Panc1 (cell line): Measurements from ENCODE around the gene RNF19B. TPM values are rescaled to one million over a fixed set of nuclear protein-coding genes. Genes with fewer than 3 reads are reported as not detected.
A peak's percentile ranks its signal among the peaks of the same experiment; 100 is the strongest.

ENCODE experiments used
- ATAC-seq: fragments of 200-7000 bp; cut with Tn5 transposase; 2 replicates; pipeline ENCODE4 v1.9.1; 2020; ENCODE audit warnings: mild to moderate bottlenecking, moderate library complexity
- BruUV-seq: library from RNA; stranded (reverse); fragments of 400-500 nt; replicated peaks from 2 replicates; lab custom pipeline; 2021; lab: Mats Ljungman, UMichigan
- CTCF ChIA-PET: fragments of 300-600 bp; sonication (Branson Sonifier 250); formaldehyde crosslinking; loops from one replicate; lab custom pipeline; 2022; ENCODE audit warnings: antibody characterized with exemption; lab: Charles Lee
- POLR2A ChIA-PET: fragments of 300-600 bp; sonication (Branson Sonifier 250); formaldehyde crosslinking; loops from one replicate; lab custom pipeline; 2022; ENCODE audit warnings: antibody characterized with exemption; lab: Charles Lee
- DNase-seq: peaks from one replicate; pipeline ENCODE4 v3.0.0-alpha.2; 2010; ENCODE audit warnings: low read depth, low spot score
- H3K27ac ChIP-seq: 2 replicates; pipeline ENCODE4 v1.5.1; 2011; ENCODE audit warnings: mild to moderate bottlenecking, low read length, inconsistent platforms
- H3K27me3 ChIP-seq: fragments of 200-500 bp; sonication (Bioruptor generic); 2 replicates; pipeline ENCODE4 v1.6.0; 2014; ENCODE audit warnings: low read length, inconsistent platforms; ENCODE audit not compliant: control insufficient read depth, insufficient read depth
- H3K36me3 ChIP-seq: fragments of 200-500 bp; sonication (Bioruptor generic); 2 replicates; pipeline ENCODE4 v1.5.1; 2014; ENCODE audit warnings: inconsistent platforms, mild to moderate bottlenecking, low read length, moderate library complexity; ENCODE audit not compliant: control insufficient read depth, insufficient read depth
- H3K4me1 ChIP-seq: 2 replicates; pipeline ENCODE4 v1.5.1; 2011; ENCODE audit warnings: inconsistent platforms, mild to moderate bottlenecking, low read length, moderate library complexity; ENCODE audit not compliant: control insufficient read depth, insufficient read depth
- H3K4me3 ChIP-seq, 2 experiments: 2 replicates each; pipeline ENCODE4 v1.5.1; 2011 to 2012; ENCODE audit warnings: low read depth in 2 of 2, low read length in 2 of 2, mild to moderate bottlenecking in 2 of 2, inconsistent platforms in 1 of 2, moderate library complexity in 1 of 2
- H3K9me3 ChIP-seq: fragments of 200-500 bp; sonication (Bioruptor generic); 2 replicates; pipeline ENCODE4 v1.5.1; 2014; ENCODE audit warnings: low read depth, mild to moderate bottlenecking, inconsistent platforms, low read length, moderate library complexity; ENCODE audit not compliant: control insufficient read depth, insufficient read depth
- POLR2AphosphoS5 ChIP-seq: IDR thresholded peaks from 2 replicates; pipeline ENCODE4 v1.6.1; 2012; ENCODE audit warnings: mild to moderate bottlenecking, low read depth, low read length, moderate library complexity
- SIN3A ChIP-seq: IDR thresholded peaks from 2 replicates; pipeline ENCODE4 v1.6.1; 2012; ENCODE audit warnings: low read depth, mild to moderate bottlenecking, low read length, moderate library complexity, borderline replicate concordance; ENCODE audit not compliant: insufficient read depth
- TCF7L2 ChIP-seq: IDR thresholded peaks from 2 replicates; pipeline ENCODE4 v1.6.1; 2011; ENCODE audit warnings: mild to moderate bottlenecking, low read depth, low read length, inconsistent platforms
- in situ Hi-C: cut with HindIII; loops from 2 replicates; pipeline ENCODE4 v1.10.0; 2016; ENCODE audit warnings: low sequenced_read_pairs, low pct_unique_long_range_greater_than_20kb
- intact Hi-C: fragments of 100-400 bp; cut with micrococcal nuclease; formaldehyde crosslinking; loops from one replicate; pipeline ENCODE4 v1.10.0; 2022; ENCODE audit not compliant: unreplicated experiment
- total RNA-seq: library from RNA; stranded (reverse); gene quantifications from one replicate; pipeline ENCODE4 v1.2.1, GENCODE V29; 2021; ENCODE audit not compliant: unreplicated experiment
- TF ChIP-seq, protein P1 (sequence below), 2 experiments: IDR thresholded peaks; 2 replicates each; pipeline ENCODE4 v1.6.1; 2011 to 2012; ENCODE audit warnings: low read depth in 2 of 2, control low read depth in 1 of 2, low read length in 1 of 2, mild to moderate bottlenecking in 1 of 2, moderate library complexity in 1 of 2; ENCODE audit not compliant: insufficient read depth in 1 of 2
- TF ChIP-seq, protein P2 (sequence below): fragments of 450-650 bp; IDR thresholded peaks from 2 replicates; pipeline ENCODE4 v1.5.1; 2017; ENCODE audit warnings: mild to moderate bottlenecking

The RNF19B gene
- total RNA-seq, 1 experiment from 2014 or later: 29.1 TPM

DNA sequence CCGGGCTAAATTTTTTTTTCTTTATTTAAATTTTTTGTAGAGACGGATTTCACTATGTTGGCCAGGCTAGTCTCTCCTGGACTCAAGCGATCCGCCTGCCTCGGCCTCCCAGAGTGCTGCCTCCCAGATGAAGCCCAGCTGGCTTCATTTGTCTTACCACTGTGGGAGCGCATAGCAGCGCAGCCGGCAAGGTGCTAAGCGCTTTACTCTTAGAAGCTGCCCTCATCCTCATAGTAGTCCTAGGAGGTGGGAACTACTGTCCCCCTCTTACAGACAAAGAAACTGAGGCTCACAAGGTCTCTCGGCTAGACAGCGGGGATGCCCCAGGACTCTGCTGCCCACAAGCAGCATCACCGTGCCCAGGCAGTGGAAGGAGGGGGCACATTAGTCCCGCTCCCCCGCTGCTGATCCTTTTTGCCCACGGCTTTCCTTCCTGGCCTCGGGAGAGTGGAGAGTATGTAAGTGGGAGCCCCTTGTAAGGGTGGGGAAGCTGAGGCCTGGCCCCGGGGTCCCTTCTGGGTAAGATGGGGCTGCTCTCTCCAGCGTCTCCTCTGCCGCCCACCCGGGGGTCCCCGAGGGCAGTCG lies 64.1 kb downstream of the RNF19B start:
- TF ChIP-seq, protein P1, sequence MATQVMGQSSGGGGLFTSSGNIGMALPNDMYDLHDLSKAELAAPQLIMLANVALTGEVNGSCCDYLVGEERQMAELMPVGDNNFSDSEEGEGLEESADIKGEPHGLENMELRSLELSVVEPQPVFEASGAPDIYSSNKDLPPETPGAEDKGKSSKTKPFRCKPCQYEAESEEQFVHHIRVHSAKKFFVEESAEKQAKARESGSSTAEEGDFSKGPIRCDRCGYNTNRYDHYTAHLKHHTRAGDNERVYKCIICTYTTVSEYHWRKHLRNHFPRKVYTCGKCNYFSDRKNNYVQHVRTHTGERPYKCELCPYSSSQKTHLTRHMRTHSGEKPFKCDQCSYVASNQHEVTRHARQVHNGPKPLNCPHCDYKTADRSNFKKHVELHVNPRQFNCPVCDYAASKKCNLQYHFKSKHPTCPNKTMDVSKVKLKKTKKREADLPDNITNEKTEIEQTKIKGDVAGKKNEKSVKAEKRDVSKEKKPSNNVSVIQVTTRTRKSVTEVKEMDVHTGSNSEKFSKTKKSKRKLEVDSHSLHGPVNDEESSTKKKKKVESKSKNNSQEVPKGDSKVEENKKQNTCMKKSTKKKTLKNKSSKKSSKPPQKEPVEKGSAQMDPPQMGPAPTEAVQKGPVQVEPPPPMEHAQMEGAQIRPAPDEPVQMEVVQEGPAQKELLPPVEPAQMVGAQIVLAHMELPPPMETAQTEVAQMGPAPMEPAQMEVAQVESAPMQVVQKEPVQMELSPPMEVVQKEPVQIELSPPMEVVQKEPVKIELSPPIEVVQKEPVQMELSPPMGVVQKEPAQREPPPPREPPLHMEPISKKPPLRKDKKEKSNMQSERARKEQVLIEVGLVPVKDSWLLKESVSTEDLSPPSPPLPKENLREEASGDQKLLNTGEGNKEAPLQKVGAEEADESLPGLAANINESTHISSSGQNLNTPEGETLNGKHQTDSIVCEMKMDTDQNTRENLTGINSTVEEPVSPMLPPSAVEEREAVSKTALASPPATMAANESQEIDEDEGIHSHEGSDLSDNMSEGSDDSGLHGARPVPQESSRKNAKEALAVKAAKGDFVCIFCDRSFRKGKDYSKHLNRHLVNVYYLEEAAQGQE (IDR thresholded peaks at IDR 0.05; ENCODE audit: insufficient read depth in 1 of 2, low read depth in 2 of 2, low read length in 1 of 2): no peak
- TF ChIP-seq, protein P2, sequence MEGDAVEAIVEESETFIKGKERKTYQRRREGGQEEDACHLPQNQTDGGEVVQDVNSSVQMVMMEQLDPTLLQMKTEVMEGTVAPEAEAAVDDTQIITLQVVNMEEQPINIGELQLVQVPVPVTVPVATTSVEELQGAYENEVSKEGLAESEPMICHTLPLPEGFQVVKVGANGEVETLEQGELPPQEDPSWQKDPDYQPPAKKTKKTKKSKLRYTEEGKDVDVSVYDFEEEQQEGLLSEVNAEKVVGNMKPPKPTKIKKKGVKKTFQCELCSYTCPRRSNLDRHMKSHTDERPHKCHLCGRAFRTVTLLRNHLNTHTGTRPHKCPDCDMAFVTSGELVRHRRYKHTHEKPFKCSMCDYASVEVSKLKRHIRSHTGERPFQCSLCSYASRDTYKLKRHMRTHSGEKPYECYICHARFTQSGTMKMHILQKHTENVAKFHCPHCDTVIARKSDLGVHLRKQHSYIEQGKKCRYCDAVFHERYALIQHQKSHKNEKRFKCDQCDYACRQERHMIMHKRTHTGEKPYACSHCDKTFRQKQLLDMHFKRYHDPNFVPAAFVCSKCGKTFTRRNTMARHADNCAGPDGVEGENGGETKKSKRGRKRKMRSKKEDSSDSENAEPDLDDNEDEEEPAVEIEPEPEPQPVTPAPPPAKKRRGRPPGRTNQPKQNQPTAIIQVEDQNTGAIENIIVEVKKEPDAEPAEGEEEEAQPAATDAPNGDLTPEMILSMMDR: no peak
- no peak for TF ChIP-seq SIN3A
- no peak for TF ChIP-seq POLR2AphosphoS5
- no peak for TF ChIP-seq TCF7L2
- ChIA-PET CTCF (no interaction called here), POLR2A (no interaction called here)
- Histone ChIP-seq H3K4me3 (peak overlapping the region; percentile 57 to 74), H3K36me3 (no peaks in the 10 kb centered on the region; the same call in 1 of the 2 replicates), H3K9me3 (no peaks in the 10 kb centered on the region), H3K27ac (peak overlapping the region; percentile 65), H3K27me3 (no peaks in the 10 kb centered on the region), H3K4me1 (0 out of 2 replicates have a peak, but pooled peaks cover 5% of the 10 kb centered on the region)
- in situ Hi-C loops: no loop called here
- ATAC-seq (peak; percentile 39), DNase-seq (no peak)
- no TSS peak for BruUV-seq
- intact Hi-C loops: no loop called here

DNA sequence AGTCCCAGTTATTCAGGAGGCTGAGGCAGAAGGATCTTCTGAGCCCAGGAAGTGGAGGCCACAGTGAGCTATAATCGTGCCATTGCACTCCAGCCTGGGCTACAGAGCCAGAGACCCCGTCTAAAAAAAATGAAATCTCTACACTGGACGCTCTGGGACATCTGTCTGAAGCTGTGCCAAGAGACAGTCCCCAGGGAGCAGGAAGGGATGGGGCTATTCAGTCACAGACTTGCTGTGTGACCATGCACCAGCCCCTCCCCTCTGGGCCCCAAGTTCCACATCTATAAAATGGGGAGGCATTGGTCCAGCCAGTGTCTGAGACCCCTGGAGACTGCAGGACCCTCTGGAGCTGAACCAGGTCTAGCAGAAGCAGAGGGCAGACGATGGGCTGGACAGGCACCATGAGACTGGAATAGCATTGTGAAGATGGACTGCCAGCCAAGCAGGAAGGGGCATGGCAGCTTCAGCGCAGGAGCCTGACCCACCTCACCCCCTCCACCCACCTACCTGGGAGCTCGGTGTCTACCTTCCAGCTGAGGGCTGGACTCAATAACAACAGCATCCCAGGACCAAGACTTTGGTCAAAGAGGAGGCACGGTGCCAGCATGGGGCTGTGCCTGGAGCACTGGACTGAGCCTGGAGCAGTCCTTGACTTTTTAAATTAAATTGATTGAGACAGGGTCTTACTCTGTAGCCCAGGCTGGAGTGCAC lies 64.9 kb downstream of the RNF19B start:
- ChIA-PET POLR2A (no interaction called here), CTCF (interaction anchor here (0.5 kb wide), 1 partner anchor 15 kb away, joined by 7 read pairs; no protein-coding TSS in a partner anchor)
- Histone ChIP-seq H3K36me3 (no peaks in the 10 kb centered on the region; the same call in 1 of the 2 replicates), H3K9me3 (no peaks in the 10 kb centered on the region), H3K27me3 (no peaks in the 10 kb centered on the region), H3K4me1 (0 out of 2 replicates have a peak, but pooled peaks cover 5% of the 10 kb centered on the region), H3K27ac (no peak overlapping the region), H3K4me3 (no peak overlapping the region)
- intact Hi-C loops (no loop called here), in situ Hi-C loops (no loop called here)
- TF ChIP-seq SIN3A: no peak
- TF ChIP-seq, protein P1 (IDR thresholded peaks at IDR 0.05; ENCODE audit: insufficient read depth in 1 of 2, low read depth in 2 of 2, low read length in 1 of 2): no peak
- TF ChIP-seq POLR2AphosphoS5: no peak
- TF ChIP-seq TCF7L2: no peak
- TF ChIP-seq, protein P2: no peak
- DNase-seq (no peak), ATAC-seq (no peak)
- no TSS peak for BruUV-seq
